HG03354 (cell line): Measurements from ENCODE around the gene RGCC.
"Not testable (repeated sequence)": the region's sequence is repeated elsewhere in the genome, so short reads cannot be mapped to it uniquely, and the experiment has no call there.

Experiments
- ATAC-seq: cut with Tn5 transposase; IDR thresholded peaks from one replicate; pipeline ENCODE4 v1.9.1; 2021; ENCODE audit warnings: mild to moderate bottlenecking; ENCODE audit not compliant: unreplicated experiment, poor library complexity, severe bottlenecking

The RGCC gene, protein sequence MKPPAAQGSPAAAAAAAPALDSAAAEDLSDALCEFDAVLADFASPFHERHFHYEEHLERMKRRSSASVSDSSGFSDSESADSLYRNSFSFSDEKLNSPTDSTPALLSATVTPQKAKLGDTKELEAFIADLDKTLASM

DNA sequence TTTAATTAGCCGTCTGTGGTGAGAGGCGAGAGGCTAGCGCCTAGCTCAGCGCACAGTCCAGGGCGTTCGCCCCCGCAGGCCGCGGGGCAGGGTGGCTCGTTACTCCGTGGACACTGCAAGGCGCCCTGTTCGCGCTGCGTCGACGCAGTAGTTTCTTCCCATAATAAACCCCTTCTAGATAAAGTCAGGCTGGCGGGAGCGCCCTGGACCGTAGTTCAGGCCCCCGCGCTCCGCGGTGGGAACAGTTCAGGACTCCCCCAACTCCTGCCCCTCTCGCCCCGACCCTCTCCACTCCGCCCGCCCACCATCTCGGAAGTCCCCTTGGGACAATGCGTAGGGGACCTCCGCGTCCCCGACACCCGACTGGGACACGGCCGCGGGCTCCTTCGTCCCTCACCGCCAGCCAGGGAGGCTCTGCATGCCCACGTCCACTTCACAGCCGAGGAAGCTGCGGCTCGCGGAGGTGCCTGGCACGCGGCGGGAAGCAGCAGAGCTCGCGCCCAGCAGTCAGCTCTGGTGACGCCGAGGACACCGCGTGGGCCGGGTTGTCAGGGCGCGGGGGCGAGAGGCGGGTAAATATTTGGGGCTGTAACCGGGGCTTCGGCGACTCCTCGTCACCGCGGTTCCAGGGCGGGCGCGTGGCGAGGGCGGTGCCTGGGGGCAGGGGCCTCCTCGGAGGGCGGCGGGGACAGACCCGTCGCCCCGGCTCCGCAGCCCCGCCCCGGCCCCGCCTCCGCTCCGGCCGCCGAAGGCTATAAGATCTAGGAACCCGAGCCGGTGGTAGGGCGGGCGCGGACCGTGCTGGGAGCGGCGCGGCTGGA is at the start of gene RGCC:
Gene RGCC, plus strand, starts transcription at position 783 of the 821 bp plus-strand sequence. CDS start 158 bp downstream, outside the sequence.
- ATAC-seq = peak; percentile 58

GRCh38 chr13:41408121-41408520 is 49.2 kb upstream of the RGCC start:
- no peak for ATAC-seq

DNA sequence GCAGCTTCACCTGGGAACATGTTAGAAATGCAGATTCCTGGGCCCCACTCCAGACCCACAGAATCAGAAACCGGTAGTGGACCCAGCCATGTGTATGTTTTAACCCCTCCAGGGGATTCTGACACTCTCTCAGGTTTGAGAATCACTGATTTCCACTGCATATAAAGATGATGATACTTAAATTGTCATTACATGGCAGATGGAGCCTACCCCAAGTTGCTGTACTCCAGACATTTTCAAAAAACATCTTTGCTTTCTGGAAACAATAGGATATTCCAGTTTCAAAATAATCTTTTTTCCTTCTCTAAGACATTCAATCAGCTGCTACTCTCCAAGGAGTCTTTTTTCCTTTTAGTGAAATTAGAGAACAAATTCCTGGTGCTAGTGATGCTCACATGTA is 48.6 kb upstream of the RGCC start:
- no peak for ATAC-seq

DNA sequence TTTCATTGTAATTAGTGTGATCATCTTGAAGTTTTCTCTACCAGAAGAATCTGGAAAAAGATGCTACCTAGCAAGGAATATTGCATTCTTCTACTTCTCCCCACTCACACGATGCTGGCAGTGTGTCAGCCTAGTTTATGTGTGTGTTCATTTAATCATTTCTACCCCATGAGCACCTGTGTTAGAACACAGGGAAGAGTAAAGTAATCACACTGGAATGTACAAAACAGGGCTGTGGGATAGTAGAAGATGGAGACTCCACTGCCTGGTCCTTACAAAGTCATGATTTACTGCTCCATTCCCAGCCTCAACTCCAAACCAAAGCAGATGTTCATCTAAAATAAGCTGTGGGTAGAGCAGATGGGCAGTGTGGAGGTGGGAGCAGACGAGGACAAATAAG is 47.7 kb upstream of the RGCC start:
- ATAC-seq = no peak

GRCh38 chr13:41411060-41411459 is 46.3 kb upstream of the RGCC start:
- ATAC-seq = no peak

DNA sequence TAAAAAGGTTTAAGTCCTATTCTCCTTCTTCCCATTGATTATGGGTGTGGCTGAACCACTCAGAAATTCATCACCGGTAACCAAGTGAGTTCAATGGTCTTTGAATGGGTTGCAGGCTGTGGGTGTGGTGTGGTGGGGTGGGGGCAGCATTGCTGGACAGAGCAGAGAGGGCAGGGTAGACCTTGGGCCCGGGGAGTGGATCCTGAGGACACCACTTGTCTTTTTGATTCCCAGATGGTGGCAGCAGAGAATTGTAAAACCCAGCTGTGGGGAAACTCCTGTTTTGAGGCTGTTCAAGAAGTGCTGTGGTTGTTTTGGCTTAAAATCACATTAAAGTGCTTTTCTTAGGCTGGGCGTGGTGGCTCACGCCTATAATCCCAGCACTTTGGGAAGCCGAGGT is 45.8 kb upstream of the RGCC start:
- no peak for ATAC-seq

DNA sequence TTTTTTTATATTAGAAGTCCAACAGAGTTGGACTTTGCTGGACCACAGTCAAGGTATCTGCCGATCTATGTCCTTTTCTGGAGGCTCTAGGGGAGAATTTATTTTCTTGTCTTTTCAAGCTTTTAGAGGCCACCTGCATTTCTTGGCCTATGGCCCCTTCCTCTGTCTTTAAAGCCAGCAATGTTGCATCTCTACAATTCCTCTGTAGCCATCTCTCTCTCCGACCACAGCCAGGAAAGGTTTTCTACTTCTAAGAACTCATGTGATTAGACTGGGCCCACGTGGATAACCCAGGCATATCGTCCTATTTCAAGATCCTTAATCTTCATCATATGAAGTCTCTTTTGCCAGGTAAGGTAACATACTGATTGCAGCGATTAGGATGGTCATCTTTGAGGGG is 43.5 kb upstream of the RGCC start:
- no peak for ATAC-seq

DNA sequence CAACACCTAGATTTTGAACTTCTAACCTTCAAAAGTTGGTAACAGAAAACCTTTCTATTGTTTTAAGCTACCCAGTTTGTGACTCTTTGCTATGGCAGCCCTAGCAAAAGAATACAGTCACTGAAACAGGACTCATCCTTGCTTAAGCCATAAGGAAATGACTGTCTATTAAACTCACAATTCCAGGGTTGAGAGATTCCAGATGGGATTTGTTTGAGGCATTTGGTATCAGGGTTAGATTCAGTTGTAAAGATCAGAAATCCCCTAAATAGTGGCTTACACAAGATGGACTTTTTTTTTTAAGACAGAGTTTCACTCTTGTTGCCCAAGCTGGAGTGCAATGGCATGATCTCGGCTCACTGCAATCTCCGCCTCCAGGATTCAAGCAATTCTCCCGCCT is 41.1 kb upstream of the RGCC start:
- no peak for ATAC-seq

- ATAC-seq = no peak
These were observed 39.3 kb upstream of the RGCC start for GRCh38 chr13:41418027-41418426.

DNA sequence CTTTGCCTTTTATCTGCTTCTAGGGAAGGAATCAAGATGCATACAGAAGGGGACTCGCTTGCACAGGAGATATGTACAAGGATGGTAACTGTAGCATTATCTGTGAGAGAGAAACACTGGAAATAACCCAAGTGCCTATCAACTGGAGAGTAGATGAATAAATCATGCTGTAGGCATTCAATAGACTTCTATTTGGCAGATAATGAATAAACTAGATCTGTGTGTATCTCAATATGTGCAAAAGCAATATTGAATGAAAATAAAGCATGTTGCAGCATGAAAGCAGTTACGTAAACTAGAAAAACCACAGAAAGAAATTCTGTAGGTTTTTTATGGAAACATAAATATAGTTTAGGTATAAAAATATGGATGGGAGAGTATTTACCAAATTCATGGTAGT is 38.6 kb upstream of the RGCC start:
- ATAC-seq = no peak

- no peak for ATAC-seq
These were observed 38.1 kb upstream of the RGCC start for GRCh38 chr13:41419206-41419605.

- no peak for ATAC-seq
These were observed 37.2 kb upstream of the RGCC start for GRCh38 chr13:41420146-41420545.

DNA sequence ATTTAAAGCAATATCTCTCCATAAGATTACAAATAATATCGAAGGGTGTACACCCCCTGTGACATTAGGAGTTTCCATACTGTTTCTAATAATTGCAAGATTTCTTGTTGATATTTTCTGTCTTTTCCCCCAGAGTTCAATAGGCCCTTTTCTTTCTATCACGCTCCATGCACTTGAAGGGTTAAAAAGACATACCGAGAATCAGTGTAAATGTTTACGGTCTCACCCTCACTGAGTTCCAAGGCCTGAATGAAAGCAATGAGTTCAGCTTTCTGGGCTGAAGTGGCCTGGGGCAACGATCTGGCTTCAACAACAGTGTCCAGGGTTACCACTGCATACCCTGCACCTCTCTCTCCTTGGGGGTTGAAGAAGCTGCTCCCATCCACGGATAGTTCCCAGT is 36.0 kb upstream of the RGCC start:
- not testable (repeated sequence) for ATAC-seq

GRCh38 chr13:41421983-41422382 is 35.4 kb upstream of the RGCC start:
- not testable (repeated sequence) for ATAC-seq

DNA sequence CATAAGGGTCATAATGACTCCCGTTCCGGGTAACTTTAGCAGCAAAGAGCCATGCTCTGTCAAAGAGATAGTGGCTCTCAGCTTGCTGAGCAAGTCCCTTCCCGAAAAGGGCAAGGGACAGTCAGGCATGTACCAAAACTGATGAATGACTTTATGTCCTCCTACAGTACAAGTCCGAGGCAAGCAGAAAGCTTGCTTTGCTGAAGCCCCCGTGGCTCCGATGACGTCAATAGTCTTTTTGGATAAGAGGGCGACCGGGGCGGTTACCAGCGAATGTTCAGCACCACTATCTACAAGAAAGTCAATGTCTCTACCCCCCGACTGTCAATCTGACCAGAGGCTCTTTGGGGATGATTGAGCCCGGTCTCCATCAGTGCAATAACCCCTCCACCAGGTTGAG is 34.1 kb upstream of the RGCC start:
- not testable (repeated sequence) for ATAC-seq

GRCh38 chr13:41424675-41425074 is 32.7 kb upstream of the RGCC start:
- not testable (repeated sequence) for ATAC-seq

- no peak for ATAC-seq
These were observed 31.3 kb upstream of the RGCC start for GRCh38 chr13:41426047-41426446.

GRCh38 chr13:41427666-41428065 is 29.7 kb upstream of the RGCC start:
- no peak for ATAC-seq

DNA sequence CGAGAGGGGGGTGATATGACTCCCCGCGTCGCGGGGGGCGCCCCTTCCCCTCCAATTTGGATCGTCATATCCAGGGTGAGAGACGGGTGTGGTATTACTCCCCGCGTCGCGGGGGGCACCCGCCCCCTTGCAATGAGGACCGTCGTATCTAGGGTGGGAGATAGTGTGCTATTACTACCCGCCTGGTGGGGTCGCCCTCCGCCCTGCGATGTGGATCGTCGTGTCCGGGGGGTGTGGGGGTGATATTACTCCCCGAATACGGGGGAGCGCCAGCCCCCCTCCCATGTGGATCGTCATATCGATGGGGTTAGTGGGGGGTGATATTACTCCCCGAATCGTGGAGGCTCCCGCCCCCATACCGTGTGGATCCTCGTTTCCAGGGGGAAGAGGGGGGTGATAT is 29.2 kb upstream of the RGCC start:
- no peak for ATAC-seq

DNA sequence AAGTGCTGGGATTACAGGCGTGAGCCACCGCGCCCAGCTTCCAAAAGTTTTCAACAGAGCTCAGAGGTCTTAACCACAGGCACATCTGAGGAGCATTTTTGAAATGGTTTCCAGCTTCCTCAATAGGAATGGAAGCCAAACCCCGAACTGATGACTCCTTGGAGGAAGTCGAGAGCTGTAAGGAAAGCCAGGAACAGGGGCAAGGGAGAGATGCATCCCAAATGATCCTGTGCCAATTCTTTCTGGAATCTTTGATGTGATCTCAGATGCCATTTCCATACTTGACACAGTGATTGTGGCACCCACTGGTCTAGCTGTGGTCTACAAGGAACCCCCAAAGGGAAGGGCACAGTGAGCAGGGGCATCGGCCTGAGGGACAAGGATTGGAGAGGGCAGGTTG is 23.3 kb upstream of the RGCC start:
- not testable (repeated sequence) for ATAC-seq

DNA sequence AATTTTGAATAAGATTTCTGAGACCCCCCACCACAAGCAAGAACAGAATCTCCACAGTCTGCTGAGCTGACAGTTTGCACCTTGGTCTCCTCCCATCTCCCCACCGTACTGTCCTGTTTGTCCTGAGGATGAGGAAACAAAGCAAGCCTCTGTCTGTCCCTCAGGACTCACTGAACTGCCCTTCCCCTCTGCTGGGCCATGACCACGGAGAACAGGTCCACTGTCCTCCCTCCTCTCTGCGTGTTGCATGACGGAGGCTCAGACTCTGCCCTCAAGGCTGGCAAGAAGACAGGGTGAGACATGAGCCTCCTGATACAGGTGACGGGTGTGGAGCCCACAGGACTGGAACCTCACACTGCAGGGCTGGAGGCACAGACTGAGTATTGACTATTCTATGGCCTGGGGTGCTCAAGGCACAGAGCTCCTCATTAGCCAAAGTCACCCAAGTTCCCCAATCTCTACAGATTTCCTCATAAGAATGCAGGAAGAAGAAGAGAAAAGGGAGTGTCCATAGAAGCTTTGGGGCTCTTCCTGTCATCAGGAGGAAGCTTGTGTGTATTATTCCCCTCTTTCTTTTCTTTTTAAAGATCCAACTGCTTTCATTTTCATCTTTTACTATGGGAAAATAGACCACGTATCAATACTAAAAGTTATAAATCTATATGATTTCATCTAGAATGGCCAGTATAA is 22.4 kb upstream of the RGCC start:
- no peak for ATAC-seq
